Measurements from ENCODE around the gene VEPH1.

Gene VEPH1

DNA sequence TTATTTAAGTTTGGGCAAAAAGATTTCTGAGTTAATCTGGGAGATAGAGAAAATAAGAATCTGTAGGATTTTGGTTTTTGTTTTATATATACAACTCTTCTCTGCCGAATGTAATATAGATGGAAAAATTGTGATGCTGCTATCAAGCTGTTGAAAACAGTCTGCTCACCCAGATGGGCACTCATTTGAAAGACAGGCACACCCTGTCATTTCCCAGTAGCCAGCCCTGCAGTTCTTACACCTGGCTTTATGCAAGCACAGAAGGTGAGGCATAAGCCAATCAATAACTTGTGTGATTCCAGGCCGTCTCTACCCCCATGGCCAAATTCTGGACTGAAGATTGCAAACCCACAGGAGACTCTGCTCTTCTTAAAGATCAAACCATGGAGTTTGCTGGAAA, 93.7 kb downstream of the VEPH1 start:
- TF ChIP-seq, protein P1, sequence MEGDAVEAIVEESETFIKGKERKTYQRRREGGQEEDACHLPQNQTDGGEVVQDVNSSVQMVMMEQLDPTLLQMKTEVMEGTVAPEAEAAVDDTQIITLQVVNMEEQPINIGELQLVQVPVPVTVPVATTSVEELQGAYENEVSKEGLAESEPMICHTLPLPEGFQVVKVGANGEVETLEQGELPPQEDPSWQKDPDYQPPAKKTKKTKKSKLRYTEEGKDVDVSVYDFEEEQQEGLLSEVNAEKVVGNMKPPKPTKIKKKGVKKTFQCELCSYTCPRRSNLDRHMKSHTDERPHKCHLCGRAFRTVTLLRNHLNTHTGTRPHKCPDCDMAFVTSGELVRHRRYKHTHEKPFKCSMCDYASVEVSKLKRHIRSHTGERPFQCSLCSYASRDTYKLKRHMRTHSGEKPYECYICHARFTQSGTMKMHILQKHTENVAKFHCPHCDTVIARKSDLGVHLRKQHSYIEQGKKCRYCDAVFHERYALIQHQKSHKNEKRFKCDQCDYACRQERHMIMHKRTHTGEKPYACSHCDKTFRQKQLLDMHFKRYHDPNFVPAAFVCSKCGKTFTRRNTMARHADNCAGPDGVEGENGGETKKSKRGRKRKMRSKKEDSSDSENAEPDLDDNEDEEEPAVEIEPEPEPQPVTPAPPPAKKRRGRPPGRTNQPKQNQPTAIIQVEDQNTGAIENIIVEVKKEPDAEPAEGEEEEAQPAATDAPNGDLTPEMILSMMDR (IDR thresholded peaks at IDR 0.05; ENCODE audit: low read depth, low read length, missing control alignments), result no peak
- H3K4me3 ChIP-seq (ENCODE audit: low read depth, low read length), result no peak overlapping the region
- in situ Hi-C loops (cut with HindIII; ENCODE audit: low pct_ligation_motif_present, low sequenced_read_pairs), result no loop called here
- no peaks in the 10 kb centered on the region for H3K27me3 ChIP-seq (replicated peaks)
- no peak overlapping the region for H3K27ac ChIP-seq
- H3K36me3 ChIP-seq (replicated peaks), result no peaks in the 10 kb centered on the region
- no peak for DNase-seq

DNA sequence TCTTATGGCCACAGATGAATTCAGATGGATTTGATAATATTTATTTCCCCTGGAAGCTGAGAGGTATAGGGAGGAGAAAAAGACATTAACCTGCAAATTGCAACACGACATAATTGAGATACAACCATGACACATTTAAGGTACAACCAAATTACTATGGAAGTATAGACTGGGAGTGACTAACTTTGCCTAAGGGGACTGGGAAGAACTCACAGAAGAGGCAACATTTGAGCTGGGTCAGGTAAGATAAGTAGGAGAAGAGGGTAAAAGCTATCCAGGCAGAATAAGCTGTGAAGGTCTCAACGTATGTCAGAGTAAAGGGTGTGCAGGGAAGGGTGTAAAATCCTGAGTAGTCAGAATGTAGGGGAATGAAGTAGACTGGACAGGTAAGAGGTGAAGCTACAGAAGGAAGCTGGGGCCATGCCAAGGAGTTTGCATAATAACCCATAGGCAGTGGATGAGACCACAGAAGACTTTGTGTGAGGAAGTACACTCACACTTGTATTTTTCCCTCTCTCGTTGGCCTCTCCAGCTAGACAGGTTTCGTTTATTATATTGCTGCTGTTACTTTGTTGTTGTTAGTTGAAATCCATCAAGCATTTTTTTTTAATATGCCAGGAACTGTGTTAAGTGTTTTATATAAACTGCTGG, 94.6 kb downstream of the VEPH1 start:
- no peak overlapping the region for H3K27ac ChIP-seq
- in situ Hi-C loops (cut with HindIII; ENCODE audit: low pct_ligation_motif_present, low sequenced_read_pairs), result no loop called here

DNA sequence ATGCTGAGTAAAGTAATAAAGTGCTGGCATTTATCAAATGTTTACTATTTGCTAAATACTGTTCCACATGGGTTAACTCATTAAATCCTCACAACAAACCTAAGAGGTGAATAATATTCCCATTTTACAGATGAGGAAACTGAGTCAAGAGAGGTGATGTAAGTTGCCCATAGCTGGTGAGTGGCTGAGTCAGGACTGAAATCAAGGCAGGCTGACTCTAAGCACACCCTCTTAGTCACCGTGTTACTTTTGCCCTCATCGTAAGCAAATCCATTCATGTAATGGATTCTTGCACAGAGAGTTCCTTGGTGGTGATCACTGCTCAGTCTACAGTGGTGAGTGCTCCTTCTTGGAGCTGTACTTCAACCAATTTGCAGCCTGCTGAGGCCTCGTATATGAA, 95.4 kb downstream of the VEPH1 start:
- in situ Hi-C loops (cut with HindIII; ENCODE audit: low pct_ligation_motif_present, low sequenced_read_pairs), result no loop called here
- Histone ChIP-seq H3K4me3 (ENCODE audit: low read depth, low read length) (no peak overlapping the region), H3K27ac (no peak overlapping the region), H3K27me3 (replicated peaks) (no peaks in the 10 kb centered on the region), H3K36me3 (replicated peaks) (no peaks in the 10 kb centered on the region)
- TF ChIP-seq, protein P1 (IDR thresholded peaks at IDR 0.05; ENCODE audit: low read depth, low read length, missing control alignments), result no peak
- no peak for DNase-seq

More for the DNA sequence above, 94.6 kb downstream of the VEPH1 start:
- TF ChIP-seq, protein P1 (IDR thresholded peaks at IDR 0.05; ENCODE audit: low read depth, low read length, missing control alignments), result no peak
- no peak for DNase-seq
- Histone ChIP-seq H3K36me3 (replicated peaks) (no peaks in the 10 kb centered on the region), H3K27me3 (replicated peaks) (no peaks in the 10 kb centered on the region), H3K4me3 (ENCODE audit: low read depth, low read length) (no peak overlapping the region)

DNA sequence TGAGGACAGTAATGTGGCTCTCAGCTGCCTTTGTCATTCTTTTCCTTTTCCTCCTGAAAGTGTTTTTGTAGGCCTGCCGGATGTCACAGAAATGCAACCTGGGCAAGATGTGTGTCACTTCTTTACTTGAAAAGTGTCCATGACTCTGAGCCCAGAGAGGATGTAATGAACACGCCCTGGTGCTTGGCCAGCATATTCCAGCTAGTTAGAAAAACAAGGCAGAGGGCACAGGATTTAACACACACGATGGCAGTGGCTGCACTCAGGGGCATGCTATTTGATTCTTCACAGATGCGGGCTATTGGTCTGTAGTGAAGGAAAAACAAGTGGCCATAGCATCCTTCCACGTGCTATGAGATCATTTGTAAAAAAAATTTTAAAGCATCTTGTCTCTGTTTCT, 96.8 kb downstream of the VEPH1 start:
- TF ChIP-seq, protein P1 (IDR thresholded peaks at IDR 0.05; ENCODE audit: low read depth, low read length, missing control alignments), result no peak
- DNase-seq, result no peak
- no peaks in the 10 kb centered on the region for H3K27me3 ChIP-seq (replicated peaks)
- no peak overlapping the region for H3K4me3 ChIP-seq (ENCODE audit: low read depth, low read length)
- no peak overlapping the region for H3K27ac ChIP-seq
- in situ Hi-C loops (cut with HindIII; ENCODE audit: low pct_ligation_motif_present, low sequenced_read_pairs), result no loop called here
- no peaks in the 10 kb centered on the region for H3K36me3 ChIP-seq (replicated peaks)

DNA sequence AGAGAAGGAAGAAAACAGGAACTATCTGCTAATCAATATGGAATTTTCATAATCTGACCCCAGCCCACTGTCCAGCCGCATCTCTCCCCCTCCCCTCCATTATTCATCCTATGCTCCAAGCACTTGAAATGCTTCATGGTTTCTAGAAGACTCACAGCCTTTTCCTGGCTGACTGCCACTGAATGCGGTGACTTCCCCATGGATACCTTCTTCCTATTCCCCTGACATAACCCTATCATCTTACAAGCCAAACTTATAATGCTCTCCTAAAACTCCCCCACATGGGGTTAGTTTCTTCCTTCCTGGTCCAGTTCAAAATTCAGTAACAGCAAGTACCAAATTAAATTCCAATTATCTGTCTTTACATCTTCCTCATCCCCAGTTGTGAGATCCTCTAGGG, 97.8 kb downstream of the VEPH1 start:
- TF ChIP-seq, protein P1 (IDR thresholded peaks at IDR 0.05; ENCODE audit: low read depth, low read length, missing control alignments), result no peak
- Histone ChIP-seq H3K27me3 (replicated peaks) (no peaks in the 10 kb centered on the region), H3K36me3 (replicated peaks) (no peaks in the 10 kb centered on the region), H3K4me3 (ENCODE audit: low read depth, low read length) (no peak overlapping the region), H3K27ac (no peak overlapping the region)
- in situ Hi-C loops (cut with HindIII; ENCODE audit: low pct_ligation_motif_present, low sequenced_read_pairs), result no loop called here
- DNase-seq, result peak; percentile 79

DNA sequence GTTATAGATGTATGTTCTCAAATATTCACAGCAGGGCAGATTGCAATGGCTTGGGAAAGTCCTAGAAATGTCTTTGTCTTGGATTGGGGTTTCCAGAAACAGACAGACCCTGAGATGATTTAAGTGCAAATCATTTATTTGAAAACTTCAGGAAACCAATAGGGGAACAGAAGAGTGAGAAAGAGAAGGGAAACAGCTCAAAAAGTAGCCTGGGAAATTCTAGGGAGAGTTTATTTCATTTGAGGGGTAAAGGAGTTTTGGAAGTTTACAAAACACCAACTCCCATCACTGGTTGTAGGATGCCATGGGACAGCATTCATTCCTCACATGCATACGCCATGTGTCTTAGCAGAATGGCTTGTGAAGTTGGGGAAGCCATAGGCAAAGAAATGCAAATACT, 98.8 kb downstream of the VEPH1 start:
- Histone ChIP-seq H3K36me3 (replicated peaks) (no peaks in the 10 kb centered on the region), H3K4me3 (ENCODE audit: low read depth, low read length) (no peak overlapping the region), H3K27ac (no peak overlapping the region), H3K27me3 (replicated peaks) (no peaks in the 10 kb centered on the region)
- DNase-seq, result no peak
- TF ChIP-seq, protein P1 (IDR thresholded peaks at IDR 0.05; ENCODE audit: low read depth, low read length, missing control alignments), result no peak
- in situ Hi-C loops (cut with HindIII; ENCODE audit: low pct_ligation_motif_present, low sequenced_read_pairs), result no loop called here

All from brain microvascular endothelial cell (primary cell).